SKM-1 treated with dmso at 0.1 percent for 144 hours (cell line): ENCODE results near the gene ICAM2.
A peak's percentile ranks its signal among the peaks of the same experiment; 100 is the strongest.
"Not testable (repeated sequence)": the region's sequence is repeated elsewhere in the genome, so short reads cannot be mapped to it uniquely, and the experiment has no call there.

Experiments used
- DNase-seq: peaks from one replicate; lab custom pipeline; 2025; ENCODE audit not compliant: unreplicated experiment; lab: John Stamatoyannopoulos, UW

The ICAM2 gene

DNA sequence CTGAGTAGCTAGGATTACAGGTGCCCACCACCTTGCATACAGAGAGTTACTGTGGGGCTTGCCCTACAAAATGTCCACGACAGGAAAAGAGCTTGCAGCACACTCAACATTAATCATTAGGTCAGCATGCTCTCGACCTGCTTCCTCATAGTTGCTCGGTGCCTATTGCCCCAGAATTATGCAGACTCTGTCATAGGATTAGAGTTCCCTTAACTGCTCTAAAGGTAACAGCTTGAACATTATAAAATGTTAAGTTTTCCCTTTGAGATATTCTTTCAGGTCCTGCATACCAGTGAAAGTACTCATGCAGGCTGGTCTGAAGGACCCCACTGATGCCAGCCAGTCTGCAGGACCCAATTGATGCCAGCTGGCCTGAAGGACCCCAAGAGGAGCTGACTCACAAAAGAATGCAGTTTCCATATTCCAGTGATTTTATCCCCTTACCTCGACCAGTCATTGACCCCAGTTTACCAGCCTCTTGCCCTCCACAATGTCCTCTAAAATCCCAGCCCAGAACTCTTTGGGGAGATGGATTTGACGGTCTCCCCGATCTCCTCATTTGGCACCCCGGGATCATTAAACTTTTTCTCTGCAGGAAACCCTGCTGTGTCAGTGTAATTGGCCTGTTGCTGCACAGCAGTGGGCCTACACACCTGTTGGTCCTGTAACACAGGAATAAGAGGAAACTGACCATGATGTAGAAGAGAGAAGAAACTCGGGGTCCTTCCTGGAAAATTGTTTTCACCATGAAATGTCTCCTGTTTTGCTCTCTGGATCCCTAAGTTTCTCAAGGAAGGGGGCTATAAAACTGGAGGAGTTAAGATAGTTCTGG, 10.6 kb downstream of the ICAM2 start:
- peak; percentile 41 for DNase-seq

GRCh38 chr17:64008830-64009229, 11.6 kb downstream of the ICAM2 start:
- no peak for DNase-seq

GRCh38 chr17:64008346-64008745, 12.1 kb downstream of the ICAM2 start:
- no peak for DNase-seq

- DNase-seq: no peak
These were observed 12.6 kb downstream of the ICAM2 start for GRCh38 chr17:64007838-64008282.

- not testable (repeated sequence) for DNase-seq
These were observed 13.2 kb downstream of the ICAM2 start for GRCh38 chr17:64007089-64007837.

GRCh38 chr17:64006361-64007088, 13.9 kb downstream of the ICAM2 start:
- DNase-seq: no peak

GRCh38 chr17:64005734-64006167, 14.7 kb downstream of the ICAM2 start:
- DNase-seq: no peak

DNA sequence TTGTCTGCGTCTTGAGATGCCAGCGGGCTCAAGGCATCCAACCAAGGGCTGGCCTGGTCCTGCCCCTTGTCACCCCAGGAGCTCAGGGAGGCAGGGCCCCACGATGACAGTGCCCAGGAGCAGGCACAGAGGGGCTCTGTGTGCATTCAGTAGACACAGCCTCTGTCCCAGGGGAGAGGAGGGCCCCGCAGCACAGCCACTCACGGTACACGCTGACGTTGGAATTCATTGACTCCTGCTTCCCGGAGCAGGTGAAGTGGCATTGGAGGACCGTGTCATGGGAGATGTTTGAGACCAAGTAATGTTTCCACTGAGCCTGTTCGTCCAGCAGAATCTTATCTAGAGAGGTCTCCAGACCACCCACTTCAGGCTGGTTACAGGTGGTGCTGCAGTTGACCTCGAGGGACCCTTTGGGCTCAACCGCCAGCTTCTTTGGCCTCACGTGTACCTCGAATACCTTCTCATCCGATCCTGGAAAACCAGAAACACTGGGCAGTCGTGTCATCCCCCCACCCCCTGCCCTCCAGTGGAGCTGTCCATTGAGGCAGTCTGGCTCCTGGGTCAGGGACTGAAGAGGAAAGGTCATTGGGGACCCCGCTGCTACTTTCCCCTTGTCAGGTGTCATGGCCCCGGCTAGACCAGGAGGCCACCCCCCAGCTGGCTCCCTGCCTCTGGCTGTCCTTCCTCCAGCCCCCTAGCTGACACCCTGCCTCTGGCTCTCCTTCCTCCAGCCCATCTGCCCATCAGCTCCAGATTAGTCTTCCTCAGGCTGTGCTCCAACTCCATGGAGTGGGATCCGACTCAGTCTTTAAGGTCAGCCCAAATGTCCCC, 15.3 kb downstream of the ICAM2 start:
- DNase-seq: no peak

DNA sequence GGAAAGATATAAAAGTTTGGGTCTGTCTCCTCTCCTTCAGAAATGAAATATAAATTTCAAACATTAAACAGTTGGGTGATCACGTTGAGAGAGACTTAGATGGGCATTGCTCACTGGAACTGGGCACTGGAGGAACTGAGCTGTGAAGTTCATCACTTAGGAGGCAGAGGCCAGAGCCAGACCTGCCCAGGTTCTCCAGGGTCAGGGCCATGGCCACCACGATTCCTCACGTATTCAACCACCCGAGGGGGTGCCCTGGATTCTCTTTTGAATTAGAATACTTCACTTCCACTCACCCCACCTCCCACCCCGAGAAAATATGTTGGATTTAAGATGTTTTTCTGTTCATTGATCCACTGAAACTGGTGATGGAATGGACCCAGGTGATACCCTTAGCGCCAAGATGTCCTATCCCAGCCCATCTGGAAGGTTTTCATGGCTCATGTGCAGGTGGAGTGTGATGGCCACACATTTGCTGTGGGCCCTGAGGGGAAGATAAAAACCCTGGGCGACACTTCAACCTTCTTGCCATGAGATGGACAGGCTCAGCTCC, 16.1 kb downstream of the ICAM2 start:
- no peak for DNase-seq

GRCh38 chr17:64003526-64004121, 16.8 kb downstream of the ICAM2 start:
- DNase-seq: no peak

DNA sequence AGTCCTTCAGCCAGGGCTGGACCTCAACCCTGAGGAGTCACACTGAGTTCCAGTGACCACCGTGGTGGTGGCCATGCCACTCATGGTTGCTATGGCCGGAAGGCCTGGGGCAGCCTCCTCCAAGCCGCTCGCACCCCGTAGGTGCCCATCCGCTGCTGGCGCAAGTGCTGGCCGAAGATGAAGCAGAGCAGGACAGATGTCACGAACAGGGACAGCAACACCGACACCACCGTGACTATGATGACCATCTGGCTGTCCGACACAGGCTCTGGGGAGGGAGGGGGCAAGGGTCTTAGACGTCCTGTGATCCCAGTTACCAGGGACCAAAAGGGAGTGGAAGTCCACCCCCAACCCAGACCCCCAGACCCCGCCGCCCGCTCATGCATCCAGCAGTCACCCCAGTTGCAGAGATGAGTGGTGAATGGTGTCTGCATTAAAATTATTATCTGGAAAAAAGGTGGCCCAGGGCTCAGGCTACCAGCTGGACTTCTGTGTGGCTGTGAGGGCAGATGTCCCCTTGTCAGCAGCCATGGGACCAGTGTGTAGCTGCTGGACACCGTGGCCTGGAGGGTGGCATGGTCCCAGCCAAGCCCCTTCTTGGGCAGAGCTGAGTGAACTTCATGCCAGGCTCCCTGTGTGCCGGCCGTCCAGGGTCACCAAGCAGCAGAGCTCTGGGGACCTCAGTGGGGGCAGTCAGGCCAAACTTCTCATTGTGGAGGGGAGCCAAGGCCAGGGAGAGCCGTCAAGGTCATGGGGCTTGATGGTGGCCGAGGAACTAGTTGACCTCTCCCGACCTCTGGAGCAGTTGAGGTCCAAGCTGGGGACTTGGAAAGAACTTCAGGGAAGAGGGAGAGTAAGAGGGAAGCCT, 17.5 kb downstream of the ICAM2 start:
- DNase-seq: no peak

GRCh38 chr17:64001763-64002529, 18.5 kb downstream of the ICAM2 start:
- peak; percentile 27 for DNase-seq

GRCh38 chr17:64001091-64001579, 19.3 kb downstream of the ICAM2 start:
- DNase-seq: no peak

DNA sequence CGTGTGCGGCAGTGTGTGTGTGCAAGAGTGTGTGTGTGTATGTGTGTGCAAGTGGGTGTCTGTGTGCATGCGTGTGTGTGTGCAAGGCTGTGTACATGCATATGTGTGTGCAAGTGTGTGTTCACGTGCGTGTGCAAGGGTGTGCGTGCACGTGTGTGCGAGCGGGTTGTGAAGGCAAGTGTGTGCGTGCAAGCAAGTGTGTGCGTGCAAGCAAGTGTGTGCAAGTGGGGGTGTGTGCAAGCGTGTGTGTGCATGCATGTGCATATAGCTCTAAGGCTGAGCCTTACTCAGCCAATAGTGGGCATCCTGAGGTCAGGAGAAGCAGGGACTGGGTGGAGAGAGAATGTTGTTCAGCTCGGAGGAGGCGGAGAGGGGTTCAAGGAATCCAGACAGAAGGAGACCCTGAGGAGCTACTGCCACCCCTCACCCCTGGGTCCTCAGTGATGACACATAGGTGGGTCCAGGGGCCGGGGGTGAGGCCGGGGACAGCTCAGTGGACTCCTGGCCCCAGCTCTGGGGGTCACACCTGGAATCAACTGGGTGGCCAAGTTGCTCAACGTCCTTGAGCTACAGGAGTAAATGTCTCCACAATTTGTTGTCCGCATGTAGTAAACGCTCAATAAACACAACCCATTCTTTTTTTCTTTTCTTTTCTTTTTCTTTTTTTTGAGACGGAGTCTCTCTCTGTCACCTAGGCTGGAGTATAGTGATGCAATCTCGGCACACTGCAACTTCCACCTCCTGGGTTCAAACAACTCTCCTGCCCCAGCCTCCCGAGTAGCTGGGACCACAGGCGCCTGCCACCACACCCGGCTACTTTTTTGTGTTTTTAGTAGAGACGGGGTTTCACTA, 20.5 kb downstream of the ICAM2 start:
- no peak for DNase-seq

DNA sequence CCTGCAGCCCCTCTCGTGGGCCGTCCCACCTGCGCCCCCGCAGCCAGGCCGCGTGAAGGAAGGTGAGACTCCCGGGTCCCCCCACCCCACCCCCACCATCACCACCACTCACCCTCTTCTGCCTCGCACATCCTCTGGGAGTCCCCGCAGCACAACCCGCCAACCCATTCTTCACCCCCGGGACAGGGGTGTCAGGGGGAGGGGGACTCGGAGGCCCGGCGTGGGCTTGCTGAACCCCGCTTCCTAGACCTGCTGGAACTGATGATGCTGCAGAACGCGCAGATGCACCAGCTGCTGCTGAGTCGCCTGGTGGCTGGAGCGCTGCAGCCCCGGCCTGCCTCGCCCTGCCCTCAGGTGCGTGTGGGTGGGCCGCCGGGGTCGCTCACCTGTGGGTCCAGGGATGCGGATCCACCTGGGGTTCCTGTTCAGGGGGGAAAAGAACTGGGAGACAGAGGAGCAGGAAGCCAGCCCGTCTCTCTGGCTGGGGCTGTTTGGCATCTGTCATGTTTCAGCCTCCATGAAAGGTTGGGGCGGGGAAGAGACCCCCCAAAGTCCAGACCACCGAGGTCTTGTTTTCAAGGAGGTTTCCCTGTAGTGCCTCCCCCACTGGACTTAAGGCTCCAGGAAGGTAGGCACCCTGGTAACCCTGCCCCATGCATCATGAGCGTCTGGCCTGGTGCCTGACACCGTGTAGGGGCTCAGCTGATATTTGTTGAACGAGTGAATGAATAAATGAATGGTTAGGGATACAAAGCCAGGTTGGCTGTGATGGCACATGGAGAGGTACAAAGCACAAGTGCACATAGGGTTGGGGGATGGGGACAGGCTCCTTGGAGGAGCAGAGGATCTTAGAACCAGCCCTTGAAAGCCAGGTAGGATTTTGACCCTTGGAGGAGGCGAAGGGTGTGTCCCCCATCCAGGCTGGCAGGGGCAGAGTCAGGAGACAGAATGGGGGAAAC, 21.4 kb downstream of the ICAM2 start:
- DNase-seq: no peak
